SK-N-MC (cell line): ENCODE data around the gene SIX5.

Experiments used
- EZH2 ChIP-seq: fragments of 200-600 bp; sonication (generic); IDR thresholded peaks from one replicate; pipeline ENCODE4 v1.6.1; 2017; ENCODE audit warnings: antibody characterized with exemption
- FOXP2 ChIP-seq: optimal IDR thresholded peaks from 2 replicates; pipeline ENCODE3; 2011; ENCODE audit warnings: mild to moderate bottlenecking, moderate library complexity; ENCODE audit not compliant: insufficient read depth; ENCODE audit errors: extremely low read length, control extremely low read depth
- POLR2AphosphoS5 ChIP-seq: IDR thresholded peaks from 2 replicates; pipeline ENCODE4 v1.6.1; 2012; ENCODE audit warnings: mild to moderate bottlenecking, low read depth, low read length, borderline replicate concordance

DNA sequence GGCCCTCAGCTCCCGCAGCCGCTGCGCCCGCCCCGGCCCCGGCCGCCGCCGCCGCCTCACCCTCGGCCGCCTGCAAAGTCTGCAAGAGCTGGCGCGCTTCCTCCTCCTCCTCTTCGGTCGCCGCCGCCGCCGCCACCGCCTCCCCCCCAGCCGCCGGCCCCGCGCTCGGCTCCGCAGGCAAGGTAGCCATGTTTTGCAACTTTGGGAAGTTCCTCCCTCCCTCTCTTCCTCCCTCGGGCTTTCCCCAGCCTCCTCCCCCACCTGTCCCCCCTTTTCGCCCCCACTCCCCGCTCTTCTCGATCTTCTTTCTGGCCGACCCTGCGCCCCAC, 433 bp downstream of the SIX5 start:
- TF ChIP-seq EZH2 (no peak), POLR2AphosphoS5 (no peak), FOXP2 (no peak)
